Transverse colon (tissue), 3 donors: ENCODE measurements around the gene CRMP1.

Source experiments
- EP300 ChIP-seq: sonication (generic); formaldehyde crosslinking; IDR thresholded peaks from one replicate; pipeline ENCODE4 v1.6.1; 2017; ENCODE audit warnings: antibody characterized with exemption, low read depth
- POLR2A ChIP-seq: fragments of 450-650 bp; IDR thresholded peaks from one replicate; pipeline ENCODE4 v1.6.1; 2016; ENCODE audit warnings: antibody characterized with exemption, mild to moderate bottlenecking, moderate library complexity
- TF ChIP-seq, protein P1 (sequence below), 5 experiments: fragments of 200-600 bp in 3 of 5; fragments of 450-650 bp in 2 of 5; sonication (generic) in 3 of 5; IDR thresholded peaks; 1 replicate in 2 of 5; 2 replicates in 3 of 5; pipeline ENCODE4 v1.5.1; 2016 to 2017; ENCODE audit warnings: antibody characterized with exemption in 5 of 5, inconsistent platforms in 3 of 5, mild to moderate bottlenecking in 2 of 5, moderate library complexity in 1 of 5

DNA sequence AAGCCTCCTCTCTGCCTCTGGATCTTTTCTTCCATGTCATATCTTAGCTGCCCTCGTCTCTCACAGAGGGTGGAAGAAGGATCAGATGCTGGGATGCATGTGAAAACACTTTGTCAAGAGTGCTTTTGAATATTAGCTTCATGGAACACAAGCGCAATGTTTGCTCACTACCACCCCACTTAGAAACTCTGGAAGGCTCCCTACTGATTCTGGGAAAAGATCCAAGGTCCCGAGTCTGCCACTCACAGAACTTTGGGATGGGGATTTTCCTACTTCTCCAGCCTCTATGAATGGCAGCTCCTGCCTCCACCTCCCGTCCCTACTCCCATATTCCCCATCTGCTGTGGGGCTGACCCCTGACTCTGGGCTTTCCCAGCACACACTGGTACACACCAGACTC, 40.2 kb upstream of the CRMP1 start:
- TF ChIP-seq, protein P1, sequence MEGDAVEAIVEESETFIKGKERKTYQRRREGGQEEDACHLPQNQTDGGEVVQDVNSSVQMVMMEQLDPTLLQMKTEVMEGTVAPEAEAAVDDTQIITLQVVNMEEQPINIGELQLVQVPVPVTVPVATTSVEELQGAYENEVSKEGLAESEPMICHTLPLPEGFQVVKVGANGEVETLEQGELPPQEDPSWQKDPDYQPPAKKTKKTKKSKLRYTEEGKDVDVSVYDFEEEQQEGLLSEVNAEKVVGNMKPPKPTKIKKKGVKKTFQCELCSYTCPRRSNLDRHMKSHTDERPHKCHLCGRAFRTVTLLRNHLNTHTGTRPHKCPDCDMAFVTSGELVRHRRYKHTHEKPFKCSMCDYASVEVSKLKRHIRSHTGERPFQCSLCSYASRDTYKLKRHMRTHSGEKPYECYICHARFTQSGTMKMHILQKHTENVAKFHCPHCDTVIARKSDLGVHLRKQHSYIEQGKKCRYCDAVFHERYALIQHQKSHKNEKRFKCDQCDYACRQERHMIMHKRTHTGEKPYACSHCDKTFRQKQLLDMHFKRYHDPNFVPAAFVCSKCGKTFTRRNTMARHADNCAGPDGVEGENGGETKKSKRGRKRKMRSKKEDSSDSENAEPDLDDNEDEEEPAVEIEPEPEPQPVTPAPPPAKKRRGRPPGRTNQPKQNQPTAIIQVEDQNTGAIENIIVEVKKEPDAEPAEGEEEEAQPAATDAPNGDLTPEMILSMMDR (IDR thresholded peaks at IDR 0.05), result no peak
- TF ChIP-seq POLR2A (no peak), EP300 (no peak)
